Mammary epithelial cell (primary cell): ENCODE results near the gene ILF2.

Experiments
- EZH2 ChIP-seq: IDR thresholded peaks from 2 replicates; pipeline ENCODE4 v1.6.1; 2012; ENCODE audit warnings: low read length, inconsistent platforms, borderline replicate concordance
- TF ChIP-seq, protein P1 (sequence below), 2 donors: IDR thresholded peaks in 1 of 2; conservative IDR thresholded peaks in 1 of 2; 2 replicates each; pipeline ENCODE4 v1.5.1; 2011 to 2012; ENCODE audit warnings: inconsistent platforms in 2 of 2, low read length in 2 of 2, mild to moderate bottlenecking in 2 of 2, control low read depth in 1 of 2, low read depth in 1 of 2; ENCODE audit not compliant: insufficient read depth in 1 of 2; ENCODE audit errors: extremely low read depth in 1 of 2

DNA sequence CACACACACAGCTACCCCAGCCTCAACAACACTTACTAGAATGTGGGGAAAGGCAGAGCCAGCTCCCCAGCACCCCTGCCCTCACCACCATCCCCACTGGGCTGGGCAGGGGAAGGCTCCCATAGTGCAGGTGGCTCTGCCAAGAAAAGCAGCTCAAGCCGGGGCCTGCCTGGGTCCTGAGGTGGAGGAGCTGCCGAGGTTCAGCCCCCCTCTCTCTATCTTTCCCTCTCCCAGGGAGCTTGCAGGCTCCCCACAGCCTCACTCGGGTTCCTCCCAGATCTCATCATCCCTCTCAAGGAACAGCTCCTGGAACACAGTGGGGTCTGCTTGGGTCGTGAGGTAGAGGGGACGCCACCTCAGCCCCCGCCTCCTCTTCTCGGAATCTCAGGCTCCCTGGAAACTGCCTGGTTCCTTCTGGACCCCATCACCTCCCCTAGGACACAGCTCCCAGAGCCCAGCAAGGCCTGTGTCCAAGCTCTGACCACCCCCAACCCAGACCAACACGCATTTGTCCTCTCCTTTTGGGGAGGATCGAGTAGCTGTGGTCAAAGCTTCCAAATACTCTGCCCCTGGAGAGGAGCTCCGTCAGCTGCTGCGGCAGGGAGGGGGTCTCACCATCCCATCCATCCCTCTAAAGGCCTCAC, 58.6 kb downstream of the ILF2 start:
- TF ChIP-seq, protein P1, sequence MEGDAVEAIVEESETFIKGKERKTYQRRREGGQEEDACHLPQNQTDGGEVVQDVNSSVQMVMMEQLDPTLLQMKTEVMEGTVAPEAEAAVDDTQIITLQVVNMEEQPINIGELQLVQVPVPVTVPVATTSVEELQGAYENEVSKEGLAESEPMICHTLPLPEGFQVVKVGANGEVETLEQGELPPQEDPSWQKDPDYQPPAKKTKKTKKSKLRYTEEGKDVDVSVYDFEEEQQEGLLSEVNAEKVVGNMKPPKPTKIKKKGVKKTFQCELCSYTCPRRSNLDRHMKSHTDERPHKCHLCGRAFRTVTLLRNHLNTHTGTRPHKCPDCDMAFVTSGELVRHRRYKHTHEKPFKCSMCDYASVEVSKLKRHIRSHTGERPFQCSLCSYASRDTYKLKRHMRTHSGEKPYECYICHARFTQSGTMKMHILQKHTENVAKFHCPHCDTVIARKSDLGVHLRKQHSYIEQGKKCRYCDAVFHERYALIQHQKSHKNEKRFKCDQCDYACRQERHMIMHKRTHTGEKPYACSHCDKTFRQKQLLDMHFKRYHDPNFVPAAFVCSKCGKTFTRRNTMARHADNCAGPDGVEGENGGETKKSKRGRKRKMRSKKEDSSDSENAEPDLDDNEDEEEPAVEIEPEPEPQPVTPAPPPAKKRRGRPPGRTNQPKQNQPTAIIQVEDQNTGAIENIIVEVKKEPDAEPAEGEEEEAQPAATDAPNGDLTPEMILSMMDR (conservative IDR thresholded peaks at IDR 0.05 in 1 of 2, IDR thresholded peaks at IDR 0.05 in 1 of 2; ENCODE audit: extremely low read depth in 1 of 2, insufficient read depth in 1 of 2, low read depth in 1 of 2, low read length in 2 of 2), result no peak
- TF ChIP-seq EZH2, result no peak
